PC-3 (cell line): ENCODE results near the gene ACKR2. TPM values are rescaled to one million over a fixed set of nuclear protein-coding genes. Genes with fewer than 3 reads are reported as not detected.

Experiments
- ATAC-seq: fragments of 200-7000 bp; cut with Tn5 transposase; 2 replicates; pipeline ENCODE4 v1.9.1; 2020; ENCODE audit warnings: mild to moderate bottlenecking, moderate library complexity
- BruUV-seq: library from RNA; stranded (reverse); fragments of 400-500 nt; replicated peaks from 2 replicates; lab custom pipeline; 2021; lab: Mats Ljungman, UMichigan
- CTCF ChIA-PET: fragments of 300-600 bp; sonication (Branson Sonifier 250); formaldehyde crosslinking; loops from one replicate; lab custom pipeline; 2022; ENCODE audit warnings: antibody characterized with exemption; lab: Charles Lee
- POLR2A ChIA-PET: fragments of 300-600 bp; sonication (Branson Sonifier 250); formaldehyde crosslinking; loops from one replicate; lab custom pipeline; 2022; ENCODE audit warnings: antibody characterized with exemption; ENCODE audit not compliant: unreplicated experiment; lab: Charles Lee
- DNase-seq: peaks from one replicate; pipeline ENCODE4 v3.0.0-alpha.2; 2015
- H2AFZ ChIP-seq: fragments of 300-600 bp; sonication (generic); 2 replicates; pipeline ENCODE4 v1.6.0; 2016; ENCODE audit warnings: antibody characterized with exemption, low read length
- H3F3A ChIP-seq: fragments of 300-600 bp; sonication (generic); one replicate; pipeline ENCODE4 v1.6.0; 2017; ENCODE audit warnings: antibody characterized with exemption, low read length, control low read depth, mild to moderate bottlenecking; ENCODE audit not compliant: unreplicated experiment
- H3K27ac ChIP-seq: fragments of 300-600 bp; sonication (generic); 2 replicates; pipeline ENCODE4 v1.5.1; 2016; ENCODE audit warnings: mild to moderate bottlenecking, low read length
- H3K27me3 ChIP-seq: fragments of 300-600 bp; sonication (generic); 2 replicates; pipeline ENCODE4 v1.6.1; 2016; ENCODE audit warnings: low read length, mixed read lengths
- H3K36me3 ChIP-seq: fragments of 300-600 bp; sonication (generic); 2 replicates; pipeline ENCODE4 v1.6.1; 2016; ENCODE audit warnings: low read depth, mixed run types, low read length, mixed read lengths
- H3K4me1 ChIP-seq: fragments of 300-600 bp; sonication (generic); 2 replicates; pipeline ENCODE4 v1.5.1; 2016; ENCODE audit warnings: low read length; ENCODE audit not compliant: insufficient read depth
- H3K4me2 ChIP-seq: fragments of 300-600 bp; sonication (generic); 2 replicates; pipeline ENCODE4 v1.6.0; 2016; ENCODE audit warnings: low read length
- H3K4me3 ChIP-seq: fragments of 300-600 bp; sonication (generic); 2 replicates; pipeline ENCODE4 v1.5.1; 2016; ENCODE audit warnings: mild to moderate bottlenecking, low read length, mixed read lengths
- H3K79me2 ChIP-seq: fragments of 300-600 bp; sonication (generic); 2 replicates; pipeline ENCODE4 v1.6.1; 2017; ENCODE audit warnings: low read length, mixed read lengths
- H3K9ac ChIP-seq: fragments of 300-600 bp; sonication (generic); 2 replicates; pipeline ENCODE4 v1.6.0; 2016; ENCODE audit warnings: mild to moderate bottlenecking, low read length
- H3K9me2 ChIP-seq: fragments of 300-600 bp; sonication (generic); replicated peaks from 2 replicates; pipeline ENCODE4 v1.6.1; 2016; ENCODE audit warnings: mixed run types, low read length, mixed read lengths
- H3K9me3 ChIP-seq: fragments of 300-600 bp; sonication (generic); 2 replicates; pipeline ENCODE4 v1.6.1; 2016; ENCODE audit warnings: low read length, mixed read lengths
- H4K20me1 ChIP-seq: fragments of 300-600 bp; sonication (generic); 2 replicates; pipeline ENCODE4 v1.6.1; 2016; ENCODE audit warnings: low read length, mixed read lengths
- EZH2 ChIP-seq: fragments of 300-600 bp; sonication (generic); IDR thresholded peaks from one replicate; pipeline ENCODE4 v1.6.1; 2017; ENCODE audit warnings: antibody characterized with exemption, mild to moderate bottlenecking, low read length; ENCODE audit not compliant: unreplicated experiment
- EZH2phosphoT487 ChIP-seq: fragments of 300-600 bp; sonication (generic); IDR thresholded peaks from 2 replicates; pipeline ENCODE4 v1.6.1; 2018; ENCODE audit warnings: mild to moderate bottlenecking, antibody characterized with exemption, low read length, borderline replicate concordance
- intact Hi-C: fragments of 100-400 bp; cut with micrococcal nuclease; formaldehyde crosslinking; loops from 2 replicates; pipeline ENCODE4 v1.9.0; 2023
- total RNA-seq: library from RNA; depleted of rRNA; stranded (reverse); fragments of >200 nt; gene quantifications from 2 replicates; pipeline ENCODE4 v1.2.3, GENCODE V29; 2014
- TF ChIP-seq, protein P1 (sequence below): fragments of 300-600 bp; sonication (generic); conservative IDR thresholded peaks from 2 replicates; pipeline ENCODE4 v1.5.1; 2017; ENCODE audit warnings: antibody characterized with exemption, low read depth, mild to moderate bottlenecking, low read length

ACKR2 gene
- total RNA-seq, 1 experiment from 2014 or later = 3.9 TPM

- ChIA-PET CTCF (no interaction called here), POLR2A (no interaction called here)
- no peaks in the 10 kb centered on the region for H4K20me1 ChIP-seq
- no peak overlapping the region for H3K4me3 ChIP-seq
- no peaks in the 10 kb centered on the region for H3K4me1 ChIP-seq
- H3K36me3 ChIP-seq = no peaks in the 10 kb centered on the region
- ATAC-seq (no peak), DNase-seq (no peak)
- no peaks in the 10 kb centered on the region for H3K79me2 ChIP-seq
- no peaks in the 10 kb centered on the region for H3K9me2 ChIP-seq
- no peak overlapping the region for H3K27ac ChIP-seq
- no peaks in the 10 kb centered on the region for H3F3A ChIP-seq
- H3K27me3 ChIP-seq = no peaks in the 10 kb centered on the region
- no TSS peak for BruUV-seq
- no peak overlapping the region for H2AFZ ChIP-seq
- no peak for TF ChIP-seq EZH2
- TF ChIP-seq EZH2phosphoT487 = no peak
- TF ChIP-seq, protein P1, sequence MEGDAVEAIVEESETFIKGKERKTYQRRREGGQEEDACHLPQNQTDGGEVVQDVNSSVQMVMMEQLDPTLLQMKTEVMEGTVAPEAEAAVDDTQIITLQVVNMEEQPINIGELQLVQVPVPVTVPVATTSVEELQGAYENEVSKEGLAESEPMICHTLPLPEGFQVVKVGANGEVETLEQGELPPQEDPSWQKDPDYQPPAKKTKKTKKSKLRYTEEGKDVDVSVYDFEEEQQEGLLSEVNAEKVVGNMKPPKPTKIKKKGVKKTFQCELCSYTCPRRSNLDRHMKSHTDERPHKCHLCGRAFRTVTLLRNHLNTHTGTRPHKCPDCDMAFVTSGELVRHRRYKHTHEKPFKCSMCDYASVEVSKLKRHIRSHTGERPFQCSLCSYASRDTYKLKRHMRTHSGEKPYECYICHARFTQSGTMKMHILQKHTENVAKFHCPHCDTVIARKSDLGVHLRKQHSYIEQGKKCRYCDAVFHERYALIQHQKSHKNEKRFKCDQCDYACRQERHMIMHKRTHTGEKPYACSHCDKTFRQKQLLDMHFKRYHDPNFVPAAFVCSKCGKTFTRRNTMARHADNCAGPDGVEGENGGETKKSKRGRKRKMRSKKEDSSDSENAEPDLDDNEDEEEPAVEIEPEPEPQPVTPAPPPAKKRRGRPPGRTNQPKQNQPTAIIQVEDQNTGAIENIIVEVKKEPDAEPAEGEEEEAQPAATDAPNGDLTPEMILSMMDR = no peak
- intact Hi-C loops = no loop called here
- no peak overlapping the region for H3K9ac ChIP-seq
- H3K4me2 ChIP-seq = no peak overlapping the region
- no peaks in the 10 kb centered on the region for H3K9me3 ChIP-seq
Observed at GRCh38 chr3:42769477-42770131, 39.6 kb upstream of the ACKR2 start.

GRCh38 chr3:42771271-42771670 is 38.0 kb upstream of the ACKR2 start:
- H3K36me3 ChIP-seq = no peaks in the 10 kb centered on the region
- ChIA-PET POLR2A (no interaction called here), CTCF (no interaction called here)
- no TSS peak for BruUV-seq
- no peaks in the 10 kb centered on the region for H3K79me2 ChIP-seq
- H3K4me1 ChIP-seq = peaks cover 13% of the 10 kb centered on the region
- no peak overlapping the region for H3K4me2 ChIP-seq
- DNase-seq = no peak
- no peak overlapping the region for H3K27ac ChIP-seq
- H4K20me1 ChIP-seq = no peaks in the 10 kb centered on the region
- no peak overlapping the region for H3K4me3 ChIP-seq
- intact Hi-C loops = no loop called here
- no peak overlapping the region for H3K9ac ChIP-seq
- peaks cover 2% of the 10 kb centered on the region for H3F3A ChIP-seq
- no peaks in the 10 kb centered on the region for H3K9me2 ChIP-seq
- H3K9me3 ChIP-seq = no peaks in the 10 kb centered on the region
- no peak overlapping the region for H2AFZ ChIP-seq
- no peaks in the 10 kb centered on the region for H3K27me3 ChIP-seq
- ATAC-seq = no peak
- TF ChIP-seq EZH2 (no peak), EZH2phosphoT487 (no peak)
- TF ChIP-seq, protein P1 = no peak

- POLR2A ChIA-PET = no interaction called here
- 0 out of 2 replicates have a peak within 1 kb of the TSS, but pooled peaks have one; percentile 17 for H3K4me2 ChIP-seq
- H3K27me3 ChIP-seq = no peaks in the 10 kb centered on the region
- BruUV-seq = no TSS peak
- no peaks in the 10 kb centered on the region for H3K9me3 ChIP-seq
- no peak within 1 kb of the TSS for H3K27ac ChIP-seq
- CTCF ChIA-PET = no interaction called here
- no peaks in the 10 kb centered on the region for H4K20me1 ChIP-seq
- H3K79me2 ChIP-seq = no peaks in the 10 kb centered on the region
- intact Hi-C loops = no loop called here
- DNase-seq (no peak), ATAC-seq (peak; percentile 16; the same call in 1 of the 2 replicates)
- H3K4me3 ChIP-seq = no peak within 1 kb of the TSS; the same call in 1 of the 2 replicates
- peaks cover 3% of the 10 kb centered on the region for H3F3A ChIP-seq
- no peak within 1 kb of the TSS for H3K9ac ChIP-seq
- no peak for TF ChIP-seq EZH2phosphoT487
- no peak for TF ChIP-seq EZH2
- TF ChIP-seq, protein P1 = no peak
- H3K9me2 ChIP-seq = no peaks in the 10 kb centered on the region
- H3K4me1 ChIP-seq = peaks cover 21% of the 10 kb centered on the region
- no peaks in the 10 kb centered on the region for H3K36me3 ChIP-seq
- peak within 1 kb of the TSS; percentile 13; the same call in 1 of the 2 replicates for H2AFZ ChIP-seq
Observed at GRCh38 chr3:42772670-42773408, 36.4 kb upstream of the ACKR2 start, which contains the start of gene CCDC13. TSS of gene CCDC13 (minus strand) at chr3:42773253. CDS start at chr3:42758345, 14,908 bp downstream.
